SK-N-SH (cell line): ENCODE results near the gene RSRP1. TPM values are rescaled to one million over a fixed set of nuclear protein-coding genes. Genes with fewer than 3 reads are reported as not detected.
A peak's percentile ranks its signal among the peaks of the same experiment; 100 is the strongest.

Experiments
- CTCF ChIA-PET: fragments of 300-600, 350-600 bp; formaldehyde crosslinking; extraction: SDS; loops from one replicate; lab custom pipeline; 2021; lab: Yijun Ruan, JAX
- POLR2A ChIA-PET: fragments of 350-600 bp; sonication (Branson Sonifier 250); formaldehyde crosslinking; extraction: SDS; loops from one replicate; lab custom pipeline; 2020; ENCODE audit warnings: antibody characterized with exemption, inconsistent platforms; lab: Yijun Ruan, JAX
- DNase-seq: peaks from one replicate; pipeline ENCODE4 v3.0.0; 2012
- H2AFZ ChIP-seq: fragments of 200-600 bp; sonication (generic); 2 replicates; pipeline ENCODE4 v1.8.1; 2016; ENCODE audit warnings: antibody characterized with exemption, mild to moderate bottlenecking, low read depth
- H3F3A ChIP-seq: fragments of 200-600 bp; sonication (generic); replicated peaks from 2 replicates; pipeline ENCODE3; 2016; ENCODE audit warnings: antibody characterized with exemption, mild to moderate bottlenecking; ENCODE audit not compliant: insufficient read depth
- H3K27ac ChIP-seq, 2 experiments: fragments of 200-500 bp in 1 of 2; fragments of 200-600 bp in 1 of 2; sonication (Bioruptor generic) in 1 of 2; sonication (generic), shearing (Covaris generic) in 1 of 2; 2 replicates each; pipeline versions ENCODE4 v1.5.1 to v1.6.1; 2014 to 2016; ENCODE audit warnings: low read depth in 2 of 2, inconsistent platforms in 1 of 2, low read length in 1 of 2, mild to moderate bottlenecking in 1 of 2, mixed read lengths in 1 of 2
- H3K27me3 ChIP-seq: fragments of 200-600 bp; sonication (generic), shearing (Covaris generic); 2 replicates; pipeline ENCODE4 v1.6.1; 2016; ENCODE audit warnings: mixed run types; ENCODE audit not compliant: insufficient read depth
- H3K36me3 ChIP-seq, 2 experiments: fragments of 200-500 bp in 1 of 2; fragments of 200-600 bp in 1 of 2; sonication (Bioruptor generic) in 1 of 2; sonication (generic) in 1 of 2; replicated peaks in 1 of 2; 2 replicates each; pipeline versions ENCODE3 to v1.5.1; 2014 to 2016; ENCODE audit warnings: low read length in 1 of 2, mild to moderate bottlenecking in 1 of 2; ENCODE audit not compliant: insufficient read depth in 2 of 2, control insufficient read depth in 1 of 2
- H3K4me1 ChIP-seq, 2 experiments: fragments of 200-500 bp in 1 of 2; fragments of 200-600 bp in 1 of 2; sonication (Bioruptor generic) in 1 of 2; sonication (generic), shearing (Covaris generic) in 1 of 2; 2 replicates each; pipeline versions ENCODE4 v1.5.1 to v1.6.1; 2014 to 2016; ENCODE audit warnings: low read depth in 1 of 2, low read length in 1 of 2, mixed run types in 1 of 2; ENCODE audit not compliant: insufficient read depth in 2 of 2, control insufficient read depth in 1 of 2
- H3K4me2 ChIP-seq: fragments of 200-600 bp; sonication (generic), shearing (Covaris generic); 2 replicates; pipeline ENCODE4 v1.6.1; 2017; ENCODE audit warnings: mixed run types
- H3K4me3 ChIP-seq, 2 experiments: fragments of 200-500 bp in 1 of 2; fragments of 200-600 bp in 1 of 2; sonication (Bioruptor generic) in 1 of 2; sonication (generic), shearing (Covaris generic) in 1 of 2; 2 replicates each; pipeline versions ENCODE4 v1.5.1 to v1.8.1; 2014 to 2016; ENCODE audit warnings: low read depth in 2 of 2, inconsistent platforms in 1 of 2, low read length in 1 of 2, mild to moderate bottlenecking in 1 of 2, mixed read lengths in 1 of 2, moderate library complexity in 1 of 2
- H3K79me2 ChIP-seq: fragments of 200-600 bp; sonication (generic); 2 replicates; pipeline ENCODE4 v1.8.1; 2017; ENCODE audit warnings: mild to moderate bottlenecking; ENCODE audit not compliant: insufficient read depth
- H3K9ac ChIP-seq: fragments of 200-600 bp; sonication (generic); 2 replicates; pipeline ENCODE4 v1.6.1; 2017; ENCODE audit warnings: mixed run types
- H3K9me2 ChIP-seq: fragments of 200-600 bp; sonication (generic); 2 replicates; pipeline ENCODE4 v1.6.1; 2017; ENCODE audit warnings: mixed run types
- H3K9me3 ChIP-seq: fragments of 200-600 bp; sonication (generic); 2 replicates; pipeline ENCODE4 v1.6.1; 2017; ENCODE audit warnings: mixed run types, mild to moderate bottlenecking, moderate library complexity
- H4K20me1 ChIP-seq: fragments of 200-600 bp; sonication (generic); 2 replicates; pipeline ENCODE4 v1.6.1; 2017; ENCODE audit warnings: mild to moderate bottlenecking, mixed run types; ENCODE audit not compliant: insufficient read depth
- FOSL2 ChIP-seq: IDR thresholded peaks from 2 replicates; pipeline ENCODE4 v1.4.0; 2012; ENCODE audit warnings: low read depth, mild to moderate bottlenecking, moderate library complexity, borderline replicate concordance
- FOXJ3 ChIP-seq: sonication (generic); formaldehyde crosslinking; IDR thresholded peaks from 2 replicates; pipeline ENCODE4 v1.5.1; 2020; ENCODE audit warnings: mild to moderate bottlenecking, missing genetic modification reagents
- GATA2 ChIP-seq: sonication (generic); formaldehyde crosslinking; IDR thresholded peaks from 2 replicates; pipeline ENCODE4 v1.5.0; 2020; ENCODE audit warnings: mild to moderate bottlenecking, missing genetic modification reagents
- MEF2A ChIP-seq: IDR thresholded peaks from 2 replicates; pipeline ENCODE4 v1.4.0; 2012; ENCODE audit warnings: low read depth, borderline replicate concordance
- NFIC ChIP-seq: IDR thresholded peaks from 2 replicates; pipeline ENCODE4 v1.4.0; 2012; ENCODE audit warnings: borderline replicate concordance
- RAD21 ChIP-seq: IDR thresholded peaks from 2 replicates; pipeline ENCODE4 v1.6.1; 2012; ENCODE audit warnings: mild to moderate bottlenecking, low read length
- RXRA ChIP-seq: IDR thresholded peaks from 2 replicates; pipeline ENCODE4 v1.4.0; 2012; ENCODE audit warnings: low read depth, mild to moderate bottlenecking, borderline replicate concordance
- SMC3 ChIP-seq: IDR thresholded peaks from 2 replicates; pipeline ENCODE4 v1.6.1; 2012; ENCODE audit warnings: low read depth, low read length, improper control_type of control experiment
- TAF1 ChIP-seq: IDR thresholded peaks from 2 replicates; pipeline ENCODE4 v1.6.1; 2012; ENCODE audit warnings: low read depth, mild to moderate bottlenecking, low read length, moderate library complexity, borderline replicate concordance
- TCF12 ChIP-seq: IDR thresholded peaks from 2 replicates; pipeline ENCODE4 v1.4.0; 2012
- TEAD4 ChIP-seq: IDR thresholded peaks from 2 replicates; pipeline ENCODE4 v1.4.0; 2012; ENCODE audit warnings: mild to moderate bottlenecking, borderline replicate concordance; ENCODE audit not compliant: insufficient read depth
- YY1 ChIP-seq: IDR thresholded peaks from 2 replicates; pipeline ENCODE4 v1.4.0; 2012; ENCODE audit warnings: low read depth, mild to moderate bottlenecking
- WGBS: methylation state at CpG from one replicate; pipeline ENCODE4 v1.1.6; 2017; ENCODE audit warnings: low lambda C conversion rate; 5-methylcytosine and 5-hydroxymethylcytosine counted together
- polyA plus RNA-seq, 3 experiments: library from polyadenylated mRNA; depleted of rRNA; stranded (reverse); fragments of >200 nt; gene quantifications; 2 replicates each; pipeline ENCODE4 v1.2.3, GENCODE V29; 2012
- TF ChIP-seq, protein P1 (sequence below): fragments of 200-600 bp; sonication (generic); IDR thresholded peaks from 2 replicates; pipeline ENCODE4 v1.6.1; 2017; ENCODE audit warnings: antibody characterized with exemption, mild to moderate bottlenecking, moderate library complexity
- TF ChIP-seq, protein P2 (sequence below): fragments of 150-350 bp; IDR thresholded peaks from 2 replicates; pipeline ENCODE4 v1.6.1; 2017; ENCODE audit warnings: antibody characterized with exemption, low read length, low read depth, borderline replicate concordance
- TF ChIP-seq, protein P3 (sequence below): IDR thresholded peaks from 2 replicates; pipeline ENCODE4 v1.4.0; 2012; ENCODE audit warnings: low read depth

The RSRP1 gene
- polyA plus RNA-seq, 1 of the 3 experiments (the other 2 are of a cell fraction), result 126 TPM

DNA sequence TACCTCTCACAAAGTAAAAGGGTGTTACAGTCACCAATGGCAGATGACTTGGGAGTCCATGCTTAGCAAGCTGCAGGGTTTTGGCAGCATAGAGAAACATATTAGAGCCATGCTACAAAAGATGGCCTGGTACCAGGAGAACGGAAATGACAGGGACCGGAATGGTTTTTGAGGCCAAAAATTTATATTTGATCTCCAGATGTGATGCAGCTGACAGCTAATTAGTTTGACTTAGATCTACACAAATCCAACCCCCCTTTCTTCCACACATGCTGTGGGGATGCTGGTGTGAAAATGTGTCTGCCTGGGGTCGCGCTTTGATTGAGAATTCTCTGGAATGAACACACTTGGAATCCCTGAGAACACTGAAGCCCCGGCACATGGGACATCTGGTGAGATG is 41.5 kb downstream of the RSRP1 start:
- WGBS, result 62% methylated on average over 5 of the region's 5 CpGs
- H3K27ac ChIP-seq, result no peak overlapping the region
- H3K36me3 ChIP-seq, result no peaks in the 10 kb centered on the region
- H3F3A ChIP-seq, result no peaks in the 10 kb centered on the region
- no peak overlapping the region for H3K4me2 ChIP-seq
- H2AFZ ChIP-seq, result no peak overlapping the region
- TF ChIP-seq, protein P1, sequence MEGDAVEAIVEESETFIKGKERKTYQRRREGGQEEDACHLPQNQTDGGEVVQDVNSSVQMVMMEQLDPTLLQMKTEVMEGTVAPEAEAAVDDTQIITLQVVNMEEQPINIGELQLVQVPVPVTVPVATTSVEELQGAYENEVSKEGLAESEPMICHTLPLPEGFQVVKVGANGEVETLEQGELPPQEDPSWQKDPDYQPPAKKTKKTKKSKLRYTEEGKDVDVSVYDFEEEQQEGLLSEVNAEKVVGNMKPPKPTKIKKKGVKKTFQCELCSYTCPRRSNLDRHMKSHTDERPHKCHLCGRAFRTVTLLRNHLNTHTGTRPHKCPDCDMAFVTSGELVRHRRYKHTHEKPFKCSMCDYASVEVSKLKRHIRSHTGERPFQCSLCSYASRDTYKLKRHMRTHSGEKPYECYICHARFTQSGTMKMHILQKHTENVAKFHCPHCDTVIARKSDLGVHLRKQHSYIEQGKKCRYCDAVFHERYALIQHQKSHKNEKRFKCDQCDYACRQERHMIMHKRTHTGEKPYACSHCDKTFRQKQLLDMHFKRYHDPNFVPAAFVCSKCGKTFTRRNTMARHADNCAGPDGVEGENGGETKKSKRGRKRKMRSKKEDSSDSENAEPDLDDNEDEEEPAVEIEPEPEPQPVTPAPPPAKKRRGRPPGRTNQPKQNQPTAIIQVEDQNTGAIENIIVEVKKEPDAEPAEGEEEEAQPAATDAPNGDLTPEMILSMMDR, result no peak
- TF ChIP-seq TEAD4, result no peak
- TF ChIP-seq TAF1, result no peak
- no peak for TF ChIP-seq TCF12
- no peak for TF ChIP-seq FOXJ3
- no peak for TF ChIP-seq RXRA
- no peak for TF ChIP-seq NFIC
- TF ChIP-seq, protein P2, sequence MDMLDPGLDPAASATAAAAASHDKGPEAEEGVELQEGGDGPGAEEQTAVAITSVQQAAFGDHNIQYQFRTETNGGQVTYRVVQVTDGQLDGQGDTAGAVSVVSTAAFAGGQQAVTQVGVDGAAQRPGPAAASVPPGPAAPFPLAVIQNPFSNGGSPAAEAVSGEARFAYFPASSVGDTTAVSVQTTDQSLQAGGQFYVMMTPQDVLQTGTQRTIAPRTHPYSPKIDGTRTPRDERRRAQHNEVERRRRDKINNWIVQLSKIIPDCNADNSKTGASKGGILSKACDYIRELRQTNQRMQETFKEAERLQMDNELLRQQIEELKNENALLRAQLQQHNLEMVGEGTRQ, result no peak
- TF ChIP-seq YY1, result no peak
- TF ChIP-seq GATA2, result no peak
- H4K20me1 ChIP-seq, result no peaks in the 10 kb centered on the region
- no peaks in the 10 kb centered on the region for H3K9me3 ChIP-seq
- no peak overlapping the region for H3K9ac ChIP-seq
- no peak overlapping the region for H3K4me3 ChIP-seq
- ChIA-PET POLR2A (interaction anchor here (0.7 kb wide), 1 partner anchor 42 kb away, joined by 3 read pairs; the partner anchor contains the start of gene RSRP1), CTCF (interaction anchor here (0.7 to 6.0 kb wide), 36 partner anchors 7 to 517 kb away, joined by 3 to 78 read pairs (median 4); partner anchors contain the start of genes RSRP1, RUNX3 and SYF2)
- no peak for DNase-seq
- no peaks in the 10 kb centered on the region for H3K9me2 ChIP-seq
- no peaks in the 10 kb centered on the region for H3K79me2 ChIP-seq
- H3K4me1 ChIP-seq, result no peaks in the 10 kb centered on the region; a peak in 1 of 4 replicates
- H3K27me3 ChIP-seq, result no peaks in the 10 kb centered on the region; the same call in 1 of the 2 replicates

DNA sequence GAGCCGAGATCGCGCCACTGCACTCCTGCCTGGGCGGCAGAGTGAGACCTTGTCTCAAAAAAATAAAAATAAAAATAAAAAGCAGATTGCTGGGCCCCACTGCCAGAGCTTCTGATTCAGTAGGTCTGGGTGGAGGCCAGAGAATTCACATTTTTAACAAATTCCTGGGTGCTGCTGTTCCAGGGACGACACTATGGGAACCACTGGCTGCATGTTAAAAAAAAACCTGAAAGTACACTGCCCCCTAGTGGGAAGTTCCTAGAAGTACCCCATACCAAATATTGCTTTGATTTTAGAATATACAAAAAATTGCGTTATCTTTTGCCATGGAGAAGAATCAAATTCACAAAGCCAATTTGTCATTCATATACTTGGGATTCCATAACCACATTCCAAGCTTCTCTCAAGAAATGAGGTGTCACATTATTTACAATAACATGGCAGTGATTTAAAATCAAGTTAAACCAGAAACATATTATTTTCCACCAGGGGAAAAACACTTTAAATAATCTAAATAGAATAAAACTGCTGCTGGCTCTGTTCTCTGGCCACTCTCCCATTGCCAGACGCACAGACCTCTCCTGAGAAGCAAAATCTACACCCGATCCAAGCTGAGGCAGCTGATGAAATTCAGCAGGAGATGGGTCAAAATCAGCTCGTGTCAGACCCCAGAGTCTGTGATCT is 42.3 kb downstream of the RSRP1 start:
- Histone ChIP-seq H3K27ac (no peak overlapping the region), H3K4me3 (peak overlapping the region in 1 of 2 experiments; percentile 32; a peak in 1 of 4 replicates), H3K9ac (no peak overlapping the region), H3K4me1 (no peaks in the 10 kb centered on the region; a peak in 1 of 4 replicates), H3F3A (no peaks in the 10 kb centered on the region), H3K9me3 (no peaks in the 10 kb centered on the region), H3K27me3 (no peaks in the 10 kb centered on the region; the same call in 1 of the 2 replicates), H3K4me2 (no peak overlapping the region), H4K20me1 (no peaks in the 10 kb centered on the region), H3K79me2 (no peaks in the 10 kb centered on the region), H3K9me2 (no peaks in the 10 kb centered on the region), H3K36me3 (no peaks in the 10 kb centered on the region), H2AFZ (no peak overlapping the region)
- peak; percentile 72 for DNase-seq
- ChIA-PET POLR2A (no interaction called here), CTCF (interaction anchor here (0.6 to 6.0 kb wide), 51 partner anchors 8 to 516 kb away, joined by 3 to 78 read pairs (median 3); partner anchors contain the start of genes RSRP1, RUNX3 and SYF2)
- no peak for TF ChIP-seq FOXJ3
- TF ChIP-seq, protein P3, sequence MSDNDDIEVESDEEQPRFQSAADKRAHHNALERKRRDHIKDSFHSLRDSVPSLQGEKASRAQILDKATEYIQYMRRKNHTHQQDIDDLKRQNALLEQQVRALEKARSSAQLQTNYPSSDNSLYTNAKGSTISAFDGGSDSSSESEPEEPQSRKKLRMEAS, result no peak
- TF ChIP-seq GATA2, result no peak
- TF ChIP-seq RAD21, result peak; percentile 75
- TF ChIP-seq, protein P1, result peak; percentile 85
- peak; percentile 46 for TF ChIP-seq SMC3
- TF ChIP-seq FOSL2, result no peak
- no peak for TF ChIP-seq MEF2A
- 54% methylated on average over 9 of the region's 9 CpGs for WGBS
